Natural killer cell treated with Interleukin-12 subunit alpha and Interleukin-12 subunit beta and Interleukin-15 and Interleukin-18, amount 100 ng/mL, for 72 hours (primary cell): ENCODE data around the gene SMAD1. TPM values are rescaled to one million over a fixed set of nuclear protein-coding genes. Genes with fewer than 3 reads are reported as not detected.
A peak's percentile ranks its signal among the peaks of the same experiment; 100 is the strongest.
"Not testable (repeated sequence)": the region's sequence is repeated elsewhere in the genome, so short reads cannot be mapped to it uniquely, and the experiment has no call there.

Experiments
- ATAC-seq, 2 donors: fragments of 150-1000 bp; cut with Tn5 transposase in 1 of 2; sonication (Bioruptor Pico), chemical (Tn5 transposase) in 1 of 2; 2 replicates each; pipeline ENCODE4 v1.10.0; 2021
- DNase-seq: peaks from one replicate; pipeline ENCODE4 v3.0.0; 2022; ENCODE audit warnings: low spot score
- H3K27ac Mint-ChIP-seq, 2 donors: 1 replicate in 1 of 2; 2 replicates in 1 of 2; pipeline ENCODE4 v1.8.0; 2022; ENCODE audit warnings: mixed read lengths in 2 of 2, mild to moderate bottlenecking in 1 of 2, moderate library complexity in 1 of 2
- H3K27me3 Mint-ChIP-seq, 2 donors: 1 replicate in 1 of 2; 2 replicates in 1 of 2; pipeline ENCODE4 v1.8.0; 2022; ENCODE audit warnings: mixed read lengths in 2 of 2
- H3K36me3 Mint-ChIP-seq: one replicate; pipeline ENCODE4 v1.8.0; 2022; ENCODE audit warnings: mixed read lengths
- H3K4me1 Mint-ChIP-seq, 2 donors: 1 replicate in 1 of 2; 2 replicates in 1 of 2; pipeline ENCODE4 v1.8.0; 2022; ENCODE audit warnings: low read depth in 2 of 2, mixed read lengths in 2 of 2, mild to moderate bottlenecking in 1 of 2
- H3K4me3 Mint-ChIP-seq: one replicate; pipeline ENCODE4 v1.8.0; 2022; ENCODE audit warnings: mixed read lengths
- H3K9me3 Mint-ChIP-seq: 2 replicates; pipeline ENCODE4 v1.8.0; 2022; ENCODE audit warnings: mixed read lengths
- total RNA-seq, 2 donors: library from RNA; stranded (reverse); gene quantifications; one replicate each; pipeline ENCODE4 v1.2.3, GENCODE V29; 2022

The SMAD1 gene
- total RNA-seq, 2 donors from 2014 or later, result 3.2 to 15.6 TPM

- Mint-ChIP-seq H3K27me3 (no peaks in the 10 kb centered on the region), H3K4me3 (no peak overlapping the region), H3K9me3 (no peaks in the 10 kb centered on the region), H3K27ac (no peak overlapping the region), H3K36me3 (no peaks in the 10 kb centered on the region), H3K4me1 (peaks cover 0 to 6% of the 10 kb centered on the region in 2 donors)
- ATAC-seq (peak in 1 of 2 donors; percentile 49), DNase-seq (no peak)
Observed at GRCh38 chr4:145523117-145523516, 41.5 kb downstream of the SMAD1 start.

GRCh38 chr4:145524552-145524951 is 42.9 kb downstream of the SMAD1 start:
- Mint-ChIP-seq H3K36me3 (no peaks in the 10 kb centered on the region), H3K4me3 (no peak overlapping the region), H3K4me1 (peaks cover 0 to 6% of the 10 kb centered on the region in 2 donors), H3K27ac (no peak overlapping the region), H3K9me3 (no peaks in the 10 kb centered on the region), H3K27me3 (no peaks in the 10 kb centered on the region)
- ATAC-seq (no peak), DNase-seq (no peak)

- Mint-ChIP-seq H3K27me3 (no peaks in the 10 kb centered on the region), H3K4me3 (no peak overlapping the region), H3K27ac (no peak overlapping the region)
Observed at GRCh38 chr4:145525291-145525740, 43.7 kb downstream of the SMAD1 start.

GRCh38 chr4:145527773-145528172 is 46.1 kb downstream of the SMAD1 start:
- no peak overlapping the region for H3K4me3 Mint-ChIP-seq
- H3K9me3 Mint-ChIP-seq, result no peaks in the 10 kb centered on the region
- no peak overlapping the region for H3K27ac Mint-ChIP-seq
- DNase-seq (no peak), ATAC-seq (no peak)
- no peaks in the 10 kb centered on the region for H3K27me3 Mint-ChIP-seq
- peaks cover 0 to 7% of the 10 kb centered on the region in 2 donors for H3K4me1 Mint-ChIP-seq
- no peaks in the 10 kb centered on the region for H3K36me3 Mint-ChIP-seq

More at GRCh38 chr4:145525291-145525740, 43.7 kb downstream of the SMAD1 start:
- Mint-ChIP-seq H3K4me1 (peaks cover 0 to 12% of the 10 kb centered on the region in 2 donors), H3K36me3 (no peaks in the 10 kb centered on the region), H3K9me3 (no peaks in the 10 kb centered on the region)
- DNase-seq (no peak), ATAC-seq (no peak)

GRCh38 chr4:145528601-145529000 is 46.9 kb downstream of the SMAD1 start:
- no peaks in the 10 kb centered on the region for H3K27me3 Mint-ChIP-seq
- H3K4me1 Mint-ChIP-seq, result peaks cover 0 to 7% of the 10 kb centered on the region in 2 donors
- no peaks in the 10 kb centered on the region for H3K9me3 Mint-ChIP-seq
- no peak overlapping the region for H3K27ac Mint-ChIP-seq
- H3K36me3 Mint-ChIP-seq, result no peaks in the 10 kb centered on the region
- DNase-seq (no peak), ATAC-seq (no peak)
- H3K4me3 Mint-ChIP-seq, result no peak overlapping the region

- no peaks in the 10 kb centered on the region for H3K27me3 Mint-ChIP-seq
- no peak for DNase-seq
- H3K36me3 Mint-ChIP-seq, result no peaks in the 10 kb centered on the region
- no peak overlapping the region for H3K27ac Mint-ChIP-seq
- no peaks in the 10 kb centered on the region for H3K9me3 Mint-ChIP-seq
- H3K4me3 Mint-ChIP-seq, result no peak overlapping the region
- H3K4me1 Mint-ChIP-seq, result peaks cover 0 to 7% of the 10 kb centered on the region in 2 donors
- no peak for ATAC-seq
Observed at GRCh38 chr4:145530189-145530588, 48.5 kb downstream of the SMAD1 start.

- no peak for DNase-seq
- no peaks in the 10 kb centered on the region for H3K9me3 Mint-ChIP-seq
- H3K36me3 Mint-ChIP-seq, result no peaks in the 10 kb centered on the region
- H3K4me1 Mint-ChIP-seq, result peaks cover 0 to 7% of the 10 kb centered on the region in 2 donors
- peaks cover 0 to 3% of the 10 kb centered on the region in 2 donors for H3K27me3 Mint-ChIP-seq
- ATAC-seq, result no peak
- no peak overlapping the region for H3K4me3 Mint-ChIP-seq
- no peak overlapping the region for H3K27ac Mint-ChIP-seq
Observed at GRCh38 chr4:145530662-145531061, 49.0 kb downstream of the SMAD1 start.

GRCh38 chr4:145531223-145531622 is 49.6 kb downstream of the SMAD1 start:
- no peak overlapping the region for H3K27ac Mint-ChIP-seq

GRCh38 chr4:145531859-145532258 is 50.2 kb downstream of the SMAD1 start:
- no peaks in the 10 kb centered on the region for H3K9me3 Mint-ChIP-seq
- no peak for ATAC-seq
- no peak overlapping the region for H3K27ac Mint-ChIP-seq
- DNase-seq, result no peak
- no peaks in the 10 kb centered on the region for H3K36me3 Mint-ChIP-seq
- H3K27me3 Mint-ChIP-seq, result peaks cover 0 to 3% of the 10 kb centered on the region in 2 donors
- no peak overlapping the region for H3K4me3 Mint-ChIP-seq
- peaks cover 0 to 7% of the 10 kb centered on the region in 2 donors for H3K4me1 Mint-ChIP-seq

More at GRCh38 chr4:145531223-145531622, 49.6 kb downstream of the SMAD1 start:
- Mint-ChIP-seq H3K4me3 (no peak overlapping the region), H3K36me3 (no peaks in the 10 kb centered on the region), H3K4me1 (peaks cover 0 to 7% of the 10 kb centered on the region in 2 donors), H3K9me3 (no peaks in the 10 kb centered on the region), H3K27me3 (peaks cover 0 to 3% of the 10 kb centered on the region in 2 donors)
- ATAC-seq, result no peak
- DNase-seq, result no peak

- H3K4me1 Mint-ChIP-seq, result peaks cover 0 to 12% of the 10 kb centered on the region in 2 donors
- DNase-seq (no peak), ATAC-seq (no peak)
- no peaks in the 10 kb centered on the region for H3K36me3 Mint-ChIP-seq
- H3K27me3 Mint-ChIP-seq, result peaks cover 0 to 3% of the 10 kb centered on the region in 2 donors
- H3K27ac Mint-ChIP-seq, result no peak overlapping the region
- no peaks in the 10 kb centered on the region for H3K9me3 Mint-ChIP-seq
- no peak overlapping the region for H3K4me3 Mint-ChIP-seq
Observed at GRCh38 chr4:145533001-145533400, 51.3 kb downstream of the SMAD1 start.

- not testable (repeated sequence) for ATAC-seq, H3K4me3 Mint-ChIP-seq, DNase-seq, H3K36me3 Mint-ChIP-seq, H3K9me3 Mint-ChIP-seq, H3K27ac Mint-ChIP-seq, H3K27me3 Mint-ChIP-seq
- H3K4me1 Mint-ChIP-seq, result peaks cover 0 to 12% of the 10 kb centered on the region in 2 donors
Observed at GRCh38 chr4:145533415-145533814, 51.8 kb downstream of the SMAD1 start.

- Mint-ChIP-seq H3K4me1 (peaks cover 0 to 12% of the 10 kb centered on the region in 2 donors), H3K36me3 (no peaks in the 10 kb centered on the region), H3K4me3 (no peak overlapping the region), H3K27ac (no peak overlapping the region), H3K9me3 (no peaks in the 10 kb centered on the region), H3K27me3 (peaks cover 0 to 3% of the 10 kb centered on the region in 2 donors)
- ATAC-seq, result no peak
- DNase-seq, result no peak
Observed at GRCh38 chr4:145533961-145534360, 52.3 kb downstream of the SMAD1 start.

GRCh38 chr4:145535202-145535601 is 53.5 kb downstream of the SMAD1 start:
- H3K4me3 Mint-ChIP-seq, result no peak overlapping the region
- H3K36me3 Mint-ChIP-seq, result no peaks in the 10 kb centered on the region
- no peak overlapping the region for H3K27ac Mint-ChIP-seq
- H3K9me3 Mint-ChIP-seq, result no peaks in the 10 kb centered on the region
- no peak for DNase-seq
- no peak for ATAC-seq
- peaks cover 0 to 3% of the 10 kb centered on the region in 2 donors for H3K27me3 Mint-ChIP-seq
- peaks cover 0 to 8% of the 10 kb centered on the region in 2 donors for H3K4me1 Mint-ChIP-seq

GRCh38 chr4:145536044-145536443 is 54.4 kb downstream of the SMAD1 start:
- Mint-ChIP-seq H3K27me3 (peaks cover 0 to 3% of the 10 kb centered on the region in 2 donors), H3K4me1 (peaks cover 0 to 5% of the 10 kb centered on the region in 2 donors), H3K9me3 (no peaks in the 10 kb centered on the region), H3K27ac (no peak overlapping the region), H3K36me3 (no peaks in the 10 kb centered on the region), H3K4me3 (no peak overlapping the region)
- DNase-seq (no peak), ATAC-seq (no peak)

- H3K27ac Mint-ChIP-seq, result no peak overlapping the region
- peaks cover 0 to 3% of the 10 kb centered on the region in 2 donors for H3K27me3 Mint-ChIP-seq
- ATAC-seq (no peak), DNase-seq (no peak)
- H3K4me3 Mint-ChIP-seq, result no peak overlapping the region
- no peaks in the 10 kb centered on the region for H3K9me3 Mint-ChIP-seq
- H3K36me3 Mint-ChIP-seq, result no peaks in the 10 kb centered on the region
- peaks cover 0 to 5% of the 10 kb centered on the region in 2 donors for H3K4me1 Mint-ChIP-seq
Observed at GRCh38 chr4:145538596-145538995, 56.9 kb downstream of the SMAD1 start.
